Measurements from ENCODE around the gene HHIPL2.

Gene HHIPL2

GRCh38 chr1:222547944-222548671 lies at the start of gene HHIPL2:
Gene HHIPL2 (minus strand): TSS chr1:222548104. CDS start chr1:222548044, 60 bp downstream.
- H3K27ac ChIP-seq (ENCODE audit: extremely low read depth, low read depth, low read length) = no peak within 1 kb of the TSS
- H3K4me3 ChIP-seq (ENCODE audit: low read depth, low read length) = no peak within 1 kb of the TSS
- H3K36me3 ChIP-seq (ENCODE audit: control insufficient read depth in 2 of 2, insufficient read depth in 1 of 2, low read length in 2 of 2) = no peaks in the 10 kb centered on the region
- CTCF ChIA-PET = interaction anchor here (0.7 kb wide), 1 partner anchor 622 kb away, joined by 3 read pairs; no protein-coding TSS in a partner anchor
- POLR2A ChIA-PET = no interaction called here
- no peaks in the 10 kb centered on the region for H3K9me3 ChIP-seq (ENCODE audit: control insufficient read depth, insufficient read depth, low read depth, low read length)
- no peak for TF ChIP-seq SP2 (tag by site-specific recombination; IDR thresholded peaks at IDR 0.05)
- no peak for TF ChIP-seq ZSCAN18 (tag by site-specific recombination; IDR thresholded peaks at IDR 0.05)
- no peak for TF ChIP-seq ZNF24 (tag by site-specific recombination; IDR thresholded peaks at IDR 0.05)
- TF ChIP-seq ZSCAN16 (tag by site-specific recombination; IDR thresholded peaks at IDR 0.05) = no peak
- no peak for TF ChIP-seq ZNF292 (tag by site-specific recombination; IDR thresholded peaks at IDR 0.05; ENCODE audit: borderline replicate concordance, low read depth)
- no peak for TF ChIP-seq ZNF639 (tag by site-specific recombination; IDR thresholded peaks at IDR 0.05)
- TF ChIP-seq, protein P1, sequence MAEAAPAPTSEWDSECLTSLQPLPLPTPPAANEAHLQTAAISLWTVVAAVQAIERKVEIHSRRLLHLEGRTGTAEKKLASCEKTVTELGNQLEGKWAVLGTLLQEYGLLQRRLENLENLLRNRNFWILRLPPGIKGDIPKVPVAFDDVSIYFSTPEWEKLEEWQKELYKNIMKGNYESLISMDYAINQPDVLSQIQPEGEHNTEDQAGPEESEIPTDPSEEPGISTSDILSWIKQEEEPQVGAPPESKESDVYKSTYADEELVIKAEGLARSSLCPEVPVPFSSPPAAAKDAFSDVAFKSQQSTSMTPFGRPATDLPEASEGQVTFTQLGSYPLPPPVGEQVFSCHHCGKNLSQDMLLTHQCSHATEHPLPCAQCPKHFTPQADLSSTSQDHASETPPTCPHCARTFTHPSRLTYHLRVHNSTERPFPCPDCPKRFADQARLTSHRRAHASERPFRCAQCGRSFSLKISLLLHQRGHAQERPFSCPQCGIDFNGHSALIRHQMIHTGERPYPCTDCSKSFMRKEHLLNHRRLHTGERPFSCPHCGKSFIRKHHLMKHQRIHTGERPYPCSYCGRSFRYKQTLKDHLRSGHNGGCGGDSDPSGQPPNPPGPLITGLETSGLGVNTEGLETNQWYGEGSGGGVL (tag by site-specific recombination; IDR thresholded peaks at IDR 0.05) = peak; percentile 75
- peak; percentile 40 for TF ChIP-seq ZIC2 (tag by site-specific recombination; IDR thresholded peaks at IDR 0.05)
- TF ChIP-seq ZFHX2 (tag by site-specific recombination; conservative IDR thresholded peaks at IDR 0.05) = peak; percentile 48; the same call in 1 of the 2 replicates
- no peak for TF ChIP-seq SP7 (tag by site-specific recombination; IDR thresholded peaks at IDR 0.05)
- TF ChIP-seq KLF16 (tag by site-specific recombination; IDR thresholded peaks at IDR 0.05) = 0 out of 2 replicates have a peak, but pooled peaks have one; percentile 31
- no peak for TF ChIP-seq ZNF146 (tag by site-specific recombination; IDR thresholded peaks at IDR 0.05)
- no peak for TF ChIP-seq CTCF (tag by site-specific recombination; IDR thresholded peaks at IDR 0.05)
- TF ChIP-seq ZNF19 (tag by site-specific recombination; IDR thresholded peaks at IDR 0.05; ENCODE audit: low read depth) = no peak
- peak; percentile 44 for TF ChIP-seq ZNF335 (tag by site-specific recombination; conservative IDR thresholded peaks at IDR 0.05)
- no peak for TF ChIP-seq ZNF777 (tag by site-specific recombination; IDR thresholded peaks at IDR 0.05; ENCODE audit: borderline replicate concordance)
- TF ChIP-seq, protein P2, sequence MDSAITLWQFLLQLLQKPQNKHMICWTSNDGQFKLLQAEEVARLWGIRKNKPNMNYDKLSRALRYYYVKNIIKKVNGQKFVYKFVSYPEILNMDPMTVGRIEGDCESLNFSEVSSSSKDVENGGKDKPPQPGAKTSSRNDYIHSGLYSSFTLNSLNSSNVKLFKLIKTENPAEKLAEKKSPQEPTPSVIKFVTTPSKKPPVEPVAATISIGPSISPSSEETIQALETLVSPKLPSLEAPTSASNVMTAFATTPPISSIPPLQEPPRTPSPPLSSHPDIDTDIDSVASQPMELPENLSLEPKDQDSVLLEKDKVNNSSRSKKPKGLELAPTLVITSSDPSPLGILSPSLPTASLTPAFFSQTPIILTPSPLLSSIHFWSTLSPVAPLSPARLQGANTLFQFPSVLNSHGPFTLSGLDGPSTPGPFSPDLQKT (IDR thresholded peaks at IDR 0.05; ENCODE audit: borderline replicate concordance, low read depth, low read length) = no peak
- peak; percentile 52; the same call in 1 of the 2 replicates for TF ChIP-seq SP3 (tag by site-specific recombination; IDR thresholded peaks at IDR 0.05)
- TF ChIP-seq ZNF585B (tag by site-specific recombination; IDR thresholded peaks at IDR 0.05) = no peak
- TF ChIP-seq KLF1 (tag by site-specific recombination; IDR thresholded peaks at IDR 0.05) = peak; percentile 57
- peak; percentile 44; the same call in 1 of the 2 replicates for TF ChIP-seq EGR2 (tag by site-specific recombination; IDR thresholded peaks at IDR 0.05; ENCODE audit: low read depth)
- H3K4me1 ChIP-seq (ENCODE audit: control insufficient read depth, insufficient read depth, low read length) = peaks cover 4% of the 10 kb centered on the region; the same call in 1 of the 2 replicates
